ENCODE results near the gene RANBP17.

GRCh38 chr5:170939178-170939577 is 77.4 kb downstream of the RANBP17 start:
- TF ChIP-seq CTCF (IDR thresholded peaks at IDR 0.05) (no peak), POLR2A (IDR thresholded peaks at IDR 0.05) (no peak)

Data from lower leg skin (tissue), 3 donors.